ENCODE measurements around the gene LIPA. TPM values are rescaled to one million over a fixed set of nuclear protein-coding genes. Genes with fewer than 3 reads are reported as not detected.

The LIPA gene
- 15.5 and 18.9 TPM in 2 replicates for total RNA-seq (ENCODE audit: low replicate concordance)

GRCh38 chr10:89251409-89252224 is at the start of gene LIPA:
Gene LIPA, minus strand, starts transcription at chr10:89251775. Its CDS starts 4,127 bp downstream, at chr10:89247648.
- peaks cover 8% of the 10 kb centered on the region for H3K27me3 Mint-ChIP-seq (ENCODE audit: insufficient read depth, low read depth)
- Histone ChIP-seq H3K9me3 (ENCODE audit: low read depth) (no peaks in the 10 kb centered on the region), H4K20me1 (ENCODE audit: low read depth) (no peaks in the 10 kb centered on the region), H3K4me3 (peak within 1 kb of the TSS; percentile 70), H3K4me1 (no peaks in the 10 kb centered on the region), H2AFZ (replicated peaks) (peak within 1 kb of the TSS; percentile 89), H3K27ac (no peak within 1 kb of the TSS), H3K4me2 (peak within 1 kb of the TSS; percentile 83), H3K36me3 (no peaks in the 10 kb centered on the region), H3K9ac (no peak within 1 kb of the TSS), H3K79me2 (ENCODE audit: low read depth) (no peaks in the 10 kb centered on the region), H3F3A (ENCODE audit: low read depth) (peaks cover 3% of the 10 kb centered on the region), H3K27me3 (peaks cover 14% of the 10 kb centered on the region)
- DNase-seq (ENCODE audit: low spot score) = peak; percentile 97
- H3K36me3 Mint-ChIP-seq = peaks cover 6% of the 10 kb centered on the region
- no peak within 1 kb of the TSS for H3K27ac Mint-ChIP-seq
- no peak for TF ChIP-seq EZH2 (IDR thresholded peaks at IDR 0.05)
- no peak for TF ChIP-seq EZH2phosphoT487 (IDR thresholded peaks at IDR 0.05)
- TF ChIP-seq CTCF (IDR thresholded peaks at IDR 0.05) = no peak
- peaks cover 8% of the 10 kb centered on the region for H3K4me1 Mint-ChIP-seq
- peaks cover 20% of the 10 kb centered on the region for H3K9me3 Mint-ChIP-seq
- H3K4me3 Mint-ChIP-seq = peak within 1 kb of the TSS; percentile 87

GRCh38 chr10:89301232-89301631 is 49.7 kb upstream of the LIPA start:
- Mint-ChIP-seq H3K4me1 (peaks cover 5% of the 10 kb centered on the region), H3K27me3 (ENCODE audit: insufficient read depth, low read depth) (no peaks in the 10 kb centered on the region), H3K36me3 (peaks cover 3% of the 10 kb centered on the region), H3K9me3 (peaks cover 11% of the 10 kb centered on the region), H3K27ac (no peak overlapping the region), H3K4me3 (no peak overlapping the region)
- Histone ChIP-seq H3K4me2 (no peak overlapping the region), H3K9ac (no peak overlapping the region), H3K4me1 (no peaks in the 10 kb centered on the region), H3K9me3 (ENCODE audit: low read depth) (no peaks in the 10 kb centered on the region), H3K27ac (no peak overlapping the region), H3F3A (ENCODE audit: low read depth) (no peaks in the 10 kb centered on the region), H4K20me1 (ENCODE audit: low read depth) (no peaks in the 10 kb centered on the region), H2AFZ (replicated peaks) (no peak overlapping the region), H3K79me2 (ENCODE audit: low read depth) (no peaks in the 10 kb centered on the region), H3K36me3 (no peaks in the 10 kb centered on the region), H3K4me3 (no peak overlapping the region), H3K27me3 (no peaks in the 10 kb centered on the region)
- TF ChIP-seq EZH2phosphoT487 (IDR thresholded peaks at IDR 0.05) (no peak), EZH2 (IDR thresholded peaks at IDR 0.05) (no peak), CTCF (IDR thresholded peaks at IDR 0.05) (no peak)
- no peak for DNase-seq (ENCODE audit: low spot score)

GRCh38 chr10:89299031-89299430 is 47.5 kb upstream of the LIPA start:
- Mint-ChIP-seq H3K4me3 (no peak overlapping the region), H3K36me3 (peaks cover 3% of the 10 kb centered on the region), H3K27ac (no peak overlapping the region), H3K27me3 (ENCODE audit: insufficient read depth, low read depth) (no peaks in the 10 kb centered on the region), H3K9me3 (peaks cover 11% of the 10 kb centered on the region), H3K4me1 (peaks cover 5% of the 10 kb centered on the region)
- Histone ChIP-seq H3K36me3 (no peaks in the 10 kb centered on the region), H3K4me3 (no peak overlapping the region), H3K4me2 (no peak overlapping the region), H3K9ac (no peak overlapping the region), H3K27ac (no peak overlapping the region), H3K27me3 (no peaks in the 10 kb centered on the region), H3F3A (ENCODE audit: low read depth) (no peaks in the 10 kb centered on the region), H3K79me2 (ENCODE audit: low read depth) (no peaks in the 10 kb centered on the region), H2AFZ (replicated peaks) (no peak overlapping the region), H3K4me1 (no peaks in the 10 kb centered on the region), H3K9me3 (ENCODE audit: low read depth) (no peaks in the 10 kb centered on the region), H4K20me1 (ENCODE audit: low read depth) (no peaks in the 10 kb centered on the region)
- TF ChIP-seq EZH2 (IDR thresholded peaks at IDR 0.05) (no peak), CTCF (IDR thresholded peaks at IDR 0.05) (no peak), EZH2phosphoT487 (IDR thresholded peaks at IDR 0.05) (no peak)
- DNase-seq (ENCODE audit: low spot score) = no peak
